Esophagus mucosa (tissue), 1 donor: Measurements from ENCODE around the gene CASZ1. TPM values are rescaled to one million over a fixed set of nuclear protein-coding genes. Genes with fewer than 3 reads are reported as not detected.

Experiments used
- ATAC-seq: fragments of 200-7000 bp; cut with Tn5 transposase; one replicate; pipeline ENCODE4 v1.9.1; 2020
- total RNA-seq: library from RNA; stranded (reverse); gene quantifications from one replicate; pipeline ENCODE4 v1.2.4, GENCODE V29; 2023
- donor health status: DM: yes; HTN: yes; CAD: no.

The CASZ1 gene
- total RNA-seq, 1 donor from 2014 or later, result 22.8 TPM

GRCh38 chr1:10635085-10635896 is 161.2 kb downstream of the CASZ1 start:
- peak; percentile 76 for ATAC-seq

- peak; percentile 34 for ATAC-seq
Observed at GRCh38 chr1:10634428-10635084, 161.9 kb downstream of the CASZ1 start.

DNA sequence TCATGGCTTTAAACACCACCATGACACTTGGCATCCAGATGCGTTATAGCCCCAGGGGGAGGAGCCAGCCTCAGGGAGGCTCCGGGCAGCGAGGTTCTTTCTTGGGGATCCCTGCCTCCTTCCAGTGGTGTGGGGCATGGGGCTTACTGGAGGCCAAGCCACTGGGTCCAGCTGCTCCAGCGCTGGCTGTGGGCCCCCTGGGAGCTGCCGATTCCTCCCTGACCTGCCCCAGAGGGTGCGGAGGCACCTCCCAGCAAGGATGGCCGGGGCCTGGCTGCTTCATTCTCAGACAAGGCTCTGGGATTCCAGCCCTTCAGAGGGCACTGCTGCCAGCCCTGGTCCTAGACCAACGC is 162.4 kb downstream of the CASZ1 start:
- no peak for ATAC-seq

DNA sequence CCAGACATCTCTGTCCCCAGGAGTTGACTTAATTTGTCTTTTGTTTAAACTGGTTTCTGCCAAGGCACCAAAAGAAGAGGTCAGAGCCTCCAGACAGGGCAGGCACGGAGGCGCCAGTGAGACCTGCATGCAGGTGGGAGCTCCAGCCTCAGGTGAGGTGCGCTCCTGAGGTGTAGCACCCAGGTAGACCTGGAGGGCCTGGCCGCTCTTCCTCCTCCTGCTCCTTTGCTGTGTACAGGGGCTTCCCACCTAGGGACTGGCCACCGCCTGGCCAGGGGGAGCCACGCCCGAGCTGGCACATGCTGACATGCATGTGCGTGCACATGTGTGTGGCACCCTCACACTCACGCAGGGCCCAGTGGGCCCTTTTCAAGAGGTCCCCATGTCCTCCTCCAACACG is 163.0 kb downstream of the CASZ1 start:
- no peak for ATAC-seq

DNA sequence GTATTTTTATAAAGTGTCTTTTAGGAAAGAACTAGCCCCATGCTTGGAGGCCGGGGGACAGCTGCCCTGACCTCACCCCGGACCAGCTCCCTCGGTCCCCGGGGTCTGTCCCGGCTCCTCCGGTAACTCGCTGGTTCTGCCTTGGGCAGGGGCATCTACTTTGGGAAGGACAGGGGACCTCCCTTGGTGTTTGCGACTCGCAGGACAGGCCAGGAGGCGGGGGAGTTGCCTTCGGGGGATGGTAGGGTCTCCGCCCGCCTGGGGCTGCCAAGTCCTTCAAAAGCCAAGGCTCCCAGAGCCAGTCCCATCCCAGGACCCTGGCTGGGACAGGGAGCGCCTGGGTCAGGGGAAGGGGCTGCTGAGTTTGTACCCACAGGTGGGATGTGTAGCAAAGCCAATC is 163.8 kb downstream of the CASZ1 start:
- no peak for ATAC-seq

DNA sequence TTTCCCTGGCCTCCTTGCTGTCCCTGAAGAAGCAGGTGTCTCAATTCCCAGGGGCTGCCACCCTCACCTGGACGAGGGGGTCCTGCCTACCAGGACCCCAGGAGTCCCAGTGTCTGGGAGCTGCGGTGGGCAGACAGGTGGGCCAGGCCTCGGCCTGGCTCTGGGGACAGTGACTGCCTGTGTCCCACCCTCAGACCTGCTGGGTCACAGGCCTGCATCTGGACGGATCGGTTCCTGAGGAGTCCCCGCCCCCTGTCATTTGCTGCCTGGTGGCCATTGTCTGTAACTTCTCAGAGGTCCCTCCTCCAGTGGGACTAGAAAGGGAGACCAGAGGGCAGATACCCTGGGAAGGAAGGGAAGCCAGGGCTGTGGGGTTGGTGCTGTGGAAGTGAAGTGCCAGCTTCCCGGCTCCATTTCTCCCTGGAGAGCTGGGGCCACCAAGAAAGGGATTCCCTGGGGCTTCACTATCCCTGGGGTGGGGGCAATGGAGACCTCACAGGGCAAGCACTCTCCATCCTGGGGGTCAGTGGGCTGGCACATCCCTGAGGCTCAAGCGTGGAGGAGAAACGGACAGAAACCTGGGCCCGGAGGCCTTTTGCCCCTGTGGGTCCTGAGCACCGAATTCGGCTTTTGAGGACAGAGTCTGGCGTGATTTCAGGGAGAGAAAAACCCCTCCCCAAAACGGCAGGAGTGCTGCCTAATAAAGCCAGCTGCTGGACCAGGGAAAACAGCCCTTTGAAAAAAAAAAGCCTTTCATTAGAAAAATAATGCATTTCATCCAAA is 164.4 kb downstream of the CASZ1 start:
- ATAC-seq, result no peak

DNA sequence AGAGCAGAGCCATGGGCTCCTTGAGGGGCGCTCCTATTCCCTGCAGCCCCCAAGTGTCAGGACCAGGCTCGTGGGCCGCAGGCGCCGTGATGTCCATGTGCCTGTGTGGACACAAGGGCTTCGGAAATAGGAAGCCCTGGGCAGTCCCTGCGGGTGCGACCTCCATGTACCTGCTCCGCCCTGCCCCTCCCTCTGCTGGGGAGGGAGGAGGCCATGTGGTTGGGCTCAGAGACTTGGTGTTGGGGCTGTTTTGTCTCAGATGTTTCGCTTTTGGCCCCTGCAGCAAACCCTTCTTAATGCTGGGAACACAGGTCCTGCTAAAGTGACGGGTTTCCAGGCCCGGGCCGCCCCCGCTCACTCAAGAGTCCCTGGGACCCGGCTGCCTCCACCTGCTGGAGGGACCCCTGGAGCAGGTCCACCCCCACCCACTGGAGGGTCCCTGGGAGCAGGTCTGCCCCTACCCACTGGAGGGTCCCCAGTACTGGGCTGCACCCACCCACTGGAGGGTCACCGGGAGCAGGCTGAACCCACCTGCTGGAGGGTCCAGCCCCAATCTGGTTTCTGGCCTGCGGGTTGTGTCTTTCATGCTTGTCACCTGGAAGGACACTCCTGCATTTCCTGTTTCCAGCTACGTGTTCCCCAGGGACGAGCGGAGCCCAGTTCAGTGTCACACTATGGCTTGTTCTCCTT is 165.2 kb downstream of the CASZ1 start:
- ATAC-seq, result no peak

DNA sequence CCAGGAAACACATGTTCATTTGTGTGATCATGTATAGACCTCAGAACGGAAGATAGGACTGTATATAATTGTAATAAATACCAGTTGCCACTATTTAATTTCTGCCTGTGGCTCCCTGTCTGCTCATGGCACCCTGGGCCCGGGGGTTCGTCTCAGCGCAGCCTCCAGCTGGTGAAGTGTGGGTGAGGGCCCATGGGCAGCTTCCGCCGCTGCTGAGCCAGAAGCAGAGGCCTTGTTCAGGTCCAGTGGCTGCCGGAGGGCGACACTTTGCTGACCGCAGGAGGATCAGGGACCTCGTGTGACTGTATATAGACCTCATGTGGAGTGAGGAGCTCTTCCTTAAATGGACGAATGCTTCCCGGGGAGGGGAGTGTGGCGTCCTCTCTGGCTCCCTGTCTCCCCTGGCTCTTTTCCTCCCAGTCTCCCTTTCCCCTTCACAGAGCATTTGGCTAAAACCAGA is 165.8 kb downstream of the CASZ1 start:
- ATAC-seq, result no peak

- no peak for ATAC-seq
Observed at GRCh38 chr1:10629816-10630571, 166.5 kb downstream of the CASZ1 start.

DNA sequence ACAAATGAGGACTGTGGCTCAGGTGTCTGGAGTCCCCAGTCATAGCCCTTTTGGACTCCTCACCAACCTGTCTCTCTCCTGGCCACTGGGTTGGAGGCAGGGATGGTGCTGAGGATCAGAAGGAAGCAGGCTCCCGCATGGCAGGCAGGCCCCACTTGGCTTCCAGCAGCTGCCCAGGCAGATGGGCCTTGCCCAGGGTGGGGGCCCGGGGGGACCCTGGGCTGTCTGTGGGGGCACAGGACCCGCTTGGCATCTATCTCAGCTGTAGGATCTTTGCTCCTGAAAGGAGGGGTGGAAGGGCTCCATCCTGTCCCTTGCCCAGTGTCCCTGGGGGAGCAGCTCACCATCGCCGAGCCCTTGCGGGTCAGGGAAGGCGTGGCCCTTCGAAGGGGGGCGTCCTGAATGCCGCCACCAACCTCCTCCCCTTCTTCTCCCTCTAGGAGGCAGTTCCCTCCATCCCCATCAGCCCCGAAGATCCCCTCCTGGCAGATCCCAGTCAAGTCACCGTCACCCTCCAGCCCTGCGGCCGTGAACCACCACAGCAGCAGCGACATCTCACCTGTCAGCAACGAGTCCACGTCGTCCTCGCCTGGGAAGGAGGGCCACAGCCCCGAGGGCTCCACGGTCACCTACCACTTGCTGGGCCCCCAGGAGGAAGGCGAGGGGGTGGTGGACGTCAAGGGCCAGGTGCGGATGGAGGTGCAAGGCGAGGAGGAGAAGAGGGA is 167.2 kb downstream of the CASZ1 start:
- no peak for ATAC-seq

GRCh38 chr1:10628685-10629084 is 167.8 kb downstream of the CASZ1 start:
- ATAC-seq, result no peak

GRCh38 chr1:10626791-10627410 is 169.5 kb downstream of the CASZ1 start:
- ATAC-seq, result no peak

DNA sequence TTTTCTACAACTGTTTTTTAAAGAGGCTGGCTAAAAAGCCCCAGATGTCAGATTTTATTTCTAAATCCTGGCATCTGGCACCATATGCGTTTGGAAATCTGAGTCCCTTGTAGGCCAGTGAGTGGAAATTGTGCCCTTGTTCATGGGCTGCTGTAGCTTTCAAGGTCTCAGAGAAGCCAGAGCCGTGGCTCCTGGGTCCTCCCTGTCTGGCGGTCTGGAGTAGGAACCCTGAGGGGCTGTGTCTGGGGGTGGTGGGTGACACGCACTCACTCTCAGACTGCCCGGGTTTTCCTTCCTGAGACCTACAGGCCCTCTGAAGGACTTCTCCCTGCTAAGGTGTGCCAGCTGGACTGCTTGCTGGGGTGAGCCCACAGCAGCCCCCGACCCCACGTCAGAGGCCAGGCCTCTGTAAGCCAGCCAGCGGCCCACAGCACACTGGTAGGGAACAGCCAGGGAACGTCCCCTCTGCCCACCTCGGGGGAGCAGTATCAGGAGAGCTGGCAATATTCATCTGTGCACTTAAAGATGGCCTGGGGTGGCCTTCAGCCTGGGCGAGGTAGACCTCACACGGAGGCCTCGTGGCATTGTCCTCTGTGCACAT is 170.2 kb downstream of the CASZ1 start:
- ATAC-seq, result no peak

DNA sequence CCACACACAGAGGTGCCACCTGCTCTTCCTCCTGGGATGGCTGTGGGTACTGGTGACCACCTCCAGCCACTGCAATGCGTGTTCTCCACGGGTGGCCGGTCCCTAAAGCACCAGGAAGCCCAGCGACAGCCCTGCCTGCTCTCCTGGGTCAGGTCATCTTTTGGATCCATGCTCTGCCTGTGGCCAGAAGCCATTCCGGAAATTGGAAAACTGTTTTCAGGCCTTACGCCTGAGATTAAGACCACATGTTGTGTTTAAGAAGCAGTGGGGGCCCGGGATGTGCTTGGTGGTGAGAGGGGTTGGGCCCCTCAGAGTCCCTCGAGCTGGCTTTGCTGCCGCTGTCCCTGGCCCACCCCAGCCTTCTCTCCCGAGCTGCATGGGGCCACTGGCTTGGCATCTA is 170.9 kb downstream of the CASZ1 start:
- ATAC-seq, result no peak

GRCh38 chr1:10625076-10625475 is 171.4 kb downstream of the CASZ1 start:
- no peak for ATAC-seq

- no peak for ATAC-seq
Observed at GRCh38 chr1:10624256-10625050, 172.0 kb downstream of the CASZ1 start.

DNA sequence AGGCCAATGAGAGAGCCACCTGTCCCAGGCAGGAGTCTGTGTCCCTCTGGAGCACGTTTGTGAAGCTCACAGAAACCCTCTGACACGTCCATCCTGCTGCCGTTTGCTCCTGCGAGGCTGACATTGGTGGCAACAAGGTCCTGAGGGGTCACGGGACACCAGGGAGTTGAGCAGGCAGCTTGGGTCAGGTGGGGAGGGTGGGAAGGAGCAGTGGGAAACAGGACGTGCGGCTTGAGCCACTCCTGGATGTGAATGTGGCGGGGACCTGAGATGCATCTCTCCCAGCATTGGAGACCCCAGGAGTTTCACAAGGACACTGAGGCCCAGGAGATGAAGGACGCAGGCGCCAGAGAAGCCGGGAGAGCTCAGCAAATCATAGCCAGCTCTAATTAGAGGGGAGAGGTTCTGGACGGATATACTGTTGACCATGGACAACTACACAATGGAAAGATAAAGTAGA is 172.7 kb downstream of the CASZ1 start:
- no peak for ATAC-seq

GRCh38 chr1:10622910-10623685 is 173.3 kb downstream of the CASZ1 start:
- no peak for ATAC-seq

DNA sequence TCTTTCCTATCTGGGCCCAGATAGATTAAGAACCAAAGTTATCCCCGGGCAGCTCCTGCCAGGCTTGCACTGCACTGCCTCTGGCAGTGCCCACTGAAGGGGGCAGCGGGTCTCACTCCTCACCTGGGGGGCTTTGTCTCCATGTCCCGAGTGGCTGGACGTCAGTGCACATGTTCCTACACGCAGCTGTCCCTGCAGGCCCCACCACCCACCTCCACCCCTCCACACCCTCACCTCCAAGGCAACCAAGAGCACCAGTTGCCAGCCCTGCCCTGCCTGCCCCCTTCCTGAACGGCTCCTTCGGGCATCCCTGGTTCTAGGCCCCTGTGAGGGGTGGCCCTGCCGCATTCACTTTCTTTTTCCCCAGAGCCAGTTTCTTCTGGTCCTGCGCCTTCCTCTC is 174.5 kb downstream of the CASZ1 start:
- no peak for ATAC-seq
